Bronchial epithelial cell (primary cell): ENCODE measurements around the gene ANKRD31. TPM values are rescaled to one million over a fixed set of nuclear protein-coding genes. Genes with fewer than 3 reads are reported as not detected.

ENCODE experiments used
- DNase-seq: peaks from one replicate; pipeline ENCODE4 v3.0.0-alpha.2; 2010; ENCODE audit warnings: low read depth
- FAIRE-seq: peaks from 2 replicates; lab custom pipeline; 2011; peaks lifted over from hg19 to GRCh38; lab: Jason Lieb, UNC
- H3K27me3 ChIP-seq: 2 replicates; pipeline ENCODE4 v1.5.1; 2011; ENCODE audit warnings: low read length; ENCODE audit not compliant: control insufficient read depth, insufficient read depth
- H3K36me3 ChIP-seq: 2 replicates; pipeline ENCODE4 v1.5.1; 2011; ENCODE audit warnings: low read length; ENCODE audit not compliant: control insufficient read depth, insufficient read depth
- H3K4me3 ChIP-seq: 2 replicates; pipeline ENCODE4 v1.5.1; 2011; ENCODE audit warnings: mild to moderate bottlenecking, low read depth, low read length, control low read depth
- total RNA-seq: library from RNA; depleted of rRNA; stranded (reverse); fragments of >200 nt; gene quantifications from 2 replicates; pipeline ENCODE4 v1.2.1, GENCODE V29; 2014
- TF ChIP-seq, protein P1 (sequence below): IDR thresholded peaks from 2 replicates; pipeline ENCODE4 v1.5.1; 2011; ENCODE audit warnings: mild to moderate bottlenecking, moderate library complexity, low read length, control low read depth, inconsistent platforms; ENCODE audit not compliant: insufficient read depth, severe bottlenecking

Gene ANKRD31
- total RNA-seq, 1 donor from 2014 or later: 0.26 TPM

DNA sequence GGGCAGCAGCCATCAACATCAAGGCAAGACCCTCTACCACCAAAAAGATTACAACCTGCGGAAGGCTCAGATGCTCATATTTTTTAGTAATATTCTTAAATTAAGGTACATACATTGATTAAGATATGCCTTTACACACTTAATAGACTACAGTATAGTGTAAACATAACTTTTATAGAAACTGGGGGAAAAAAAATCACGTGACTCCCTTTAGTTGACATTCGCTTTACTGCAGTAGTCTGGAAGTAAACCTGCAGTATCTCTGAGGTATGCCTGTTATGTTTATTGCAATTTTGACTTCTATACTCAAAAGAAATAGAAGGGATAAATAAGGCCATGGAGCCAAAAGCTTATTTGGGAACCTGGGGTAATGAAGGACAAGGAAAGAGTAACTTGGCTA, 169.2 kb downstream of the ANKRD31 start:
- Histone ChIP-seq H3K27me3 (no peaks in the 10 kb centered on the region), H3K4me3 (no peak overlapping the region), H3K36me3 (no peaks in the 10 kb centered on the region)
- DNase-seq: no peak
- TF ChIP-seq, protein P1, sequence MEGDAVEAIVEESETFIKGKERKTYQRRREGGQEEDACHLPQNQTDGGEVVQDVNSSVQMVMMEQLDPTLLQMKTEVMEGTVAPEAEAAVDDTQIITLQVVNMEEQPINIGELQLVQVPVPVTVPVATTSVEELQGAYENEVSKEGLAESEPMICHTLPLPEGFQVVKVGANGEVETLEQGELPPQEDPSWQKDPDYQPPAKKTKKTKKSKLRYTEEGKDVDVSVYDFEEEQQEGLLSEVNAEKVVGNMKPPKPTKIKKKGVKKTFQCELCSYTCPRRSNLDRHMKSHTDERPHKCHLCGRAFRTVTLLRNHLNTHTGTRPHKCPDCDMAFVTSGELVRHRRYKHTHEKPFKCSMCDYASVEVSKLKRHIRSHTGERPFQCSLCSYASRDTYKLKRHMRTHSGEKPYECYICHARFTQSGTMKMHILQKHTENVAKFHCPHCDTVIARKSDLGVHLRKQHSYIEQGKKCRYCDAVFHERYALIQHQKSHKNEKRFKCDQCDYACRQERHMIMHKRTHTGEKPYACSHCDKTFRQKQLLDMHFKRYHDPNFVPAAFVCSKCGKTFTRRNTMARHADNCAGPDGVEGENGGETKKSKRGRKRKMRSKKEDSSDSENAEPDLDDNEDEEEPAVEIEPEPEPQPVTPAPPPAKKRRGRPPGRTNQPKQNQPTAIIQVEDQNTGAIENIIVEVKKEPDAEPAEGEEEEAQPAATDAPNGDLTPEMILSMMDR: no peak
- no peak for FAIRE-seq

DNA sequence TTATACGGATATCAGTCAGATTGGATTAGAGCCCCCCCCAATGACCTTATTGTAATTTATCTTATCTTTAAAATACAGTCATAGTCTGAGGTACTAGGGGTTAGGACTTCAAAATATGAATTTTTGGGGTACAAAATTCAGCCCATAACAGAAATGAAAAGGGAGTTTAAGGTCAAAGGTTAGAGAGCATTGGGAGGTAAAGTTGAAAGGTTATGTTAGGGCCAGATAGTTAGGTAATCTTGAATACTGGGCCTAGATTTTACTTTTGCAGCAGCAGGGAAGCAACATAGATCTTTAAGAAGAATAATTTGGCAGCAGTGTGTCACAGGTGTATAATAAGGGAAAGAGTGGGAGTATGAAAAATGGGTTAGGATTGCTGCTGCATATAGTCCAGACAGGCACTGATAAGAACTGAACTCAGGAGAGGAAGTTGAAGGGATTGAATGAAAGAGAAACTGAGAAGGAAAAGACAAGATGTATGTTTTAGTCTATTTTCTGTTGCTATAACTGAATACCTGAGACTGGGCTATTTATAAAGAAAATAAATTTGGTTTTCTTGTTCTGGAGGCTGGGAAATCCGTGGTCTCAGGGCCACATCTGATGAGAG, 173.7 kb downstream of the ANKRD31 start:
- H3K36me3 ChIP-seq: no peaks in the 10 kb centered on the region
- no peak for FAIRE-seq
- no peak for DNase-seq
- no peaks in the 10 kb centered on the region for H3K27me3 ChIP-seq
- no peak overlapping the region for H3K4me3 ChIP-seq
- TF ChIP-seq, protein P1: no peak

DNA sequence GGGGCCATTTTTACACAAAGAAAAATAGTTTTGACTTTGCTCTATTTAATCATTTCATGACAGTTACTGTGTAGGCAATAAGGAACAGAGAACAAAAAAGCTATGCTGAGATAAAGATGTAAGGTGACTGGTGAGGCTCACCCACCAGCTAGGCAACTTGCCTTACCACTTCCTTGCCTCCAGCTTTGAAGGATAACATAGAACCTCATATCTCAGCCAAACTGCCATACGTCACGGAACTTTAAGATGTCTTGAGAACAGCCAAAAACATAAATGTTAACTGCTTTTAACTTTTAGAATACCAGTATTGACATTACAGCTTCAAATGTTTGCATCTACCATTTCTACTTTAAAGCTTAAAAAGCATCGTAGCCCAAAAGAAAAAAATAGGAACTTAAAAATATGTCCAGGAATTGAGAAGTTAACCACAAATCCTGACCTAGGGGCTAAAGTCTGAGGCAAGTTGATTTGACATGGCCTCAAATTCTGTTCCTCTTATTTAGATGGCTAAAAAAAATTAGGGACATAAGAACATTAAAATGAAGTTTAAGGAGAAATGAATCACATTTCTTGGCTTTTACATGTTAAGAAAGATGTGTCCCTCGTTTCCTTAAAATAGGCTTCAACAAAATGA, 176.6 kb downstream of the ANKRD31 start:
- no peaks in the 10 kb centered on the region for H3K36me3 ChIP-seq
- TF ChIP-seq, protein P1: no peak
- DNase-seq: no peak
- no peaks in the 10 kb centered on the region for H3K27me3 ChIP-seq
- FAIRE-seq: no peak
- no peak overlapping the region for H3K4me3 ChIP-seq

DNA sequence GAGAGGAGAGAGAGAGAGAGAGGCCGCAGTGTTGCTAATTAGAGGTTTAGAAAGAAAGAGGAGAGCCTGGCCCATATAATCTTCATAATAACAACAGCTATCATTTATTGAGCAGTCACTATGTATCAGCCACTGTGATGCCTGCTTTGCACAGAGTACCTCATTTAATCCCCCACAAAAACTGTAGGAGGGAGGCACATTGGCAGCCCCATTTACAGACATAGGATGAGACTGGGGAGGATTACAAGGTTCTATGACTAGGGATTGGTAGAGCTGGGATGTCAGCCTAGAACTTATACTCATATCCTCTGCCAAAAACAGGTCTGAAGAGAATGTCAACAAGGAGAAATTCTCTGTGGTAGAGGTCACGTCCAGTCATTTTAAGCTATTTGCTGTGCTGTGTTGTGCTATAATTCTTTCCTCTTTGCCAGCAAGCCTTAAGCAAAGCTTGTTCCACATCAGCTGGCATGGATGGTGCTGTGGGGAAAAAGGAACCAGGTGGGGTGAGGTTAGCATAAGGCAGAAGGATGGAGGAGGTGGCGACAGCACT, 177.6 kb downstream of the ANKRD31 start:
- no peak for DNase-seq
- Histone ChIP-seq H3K36me3 (no peaks in the 10 kb centered on the region), H3K27me3 (no peaks in the 10 kb centered on the region), H3K4me3 (no peak overlapping the region)
- no peak for FAIRE-seq
- TF ChIP-seq, protein P1: no peak

DNA sequence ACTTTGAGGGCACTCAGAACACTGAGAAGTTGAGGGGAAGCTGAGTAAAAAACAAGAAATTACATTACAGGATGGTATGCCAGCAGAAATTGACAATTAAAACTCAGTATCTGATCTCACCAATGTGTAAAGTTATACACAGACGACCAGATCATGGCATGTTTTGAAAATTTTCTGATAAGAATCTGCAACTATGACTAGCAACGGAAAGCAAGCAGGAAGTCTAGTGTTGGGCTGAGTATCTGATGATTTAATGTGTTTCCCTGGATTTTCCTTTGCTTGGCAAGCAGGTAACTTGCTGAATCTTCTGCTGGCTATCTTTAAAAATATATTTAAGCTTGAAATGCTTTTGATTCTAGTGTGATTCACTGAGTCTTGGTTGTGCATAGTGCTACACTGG, 179.1 kb downstream of the ANKRD31 start:
- FAIRE-seq (no peak), DNase-seq (no peak)
- no peaks in the 10 kb centered on the region for H3K36me3 ChIP-seq
- H3K27me3 ChIP-seq: no peaks in the 10 kb centered on the region
- no peak overlapping the region for H3K4me3 ChIP-seq
- TF ChIP-seq, protein P1: no peak
